OCI-LY7 (cell line): ENCODE measurements around the gene NGF. TPM values are rescaled to one million over a fixed set of nuclear protein-coding genes. Genes with fewer than 3 reads are reported as not detected.

Experiments used
- BruUV-seq: library from RNA; stranded (reverse); fragments of 400-500 nt; replicated peaks from 2 replicates; lab custom pipeline; 2021; lab: Mats Ljungman, UMichigan
- CTCF ChIA-PET: fragments of 300-600 bp; sonication (Branson Sonifier 250); formaldehyde crosslinking; loops from one replicate; lab custom pipeline; 2022; ENCODE audit warnings: antibody characterized with exemption; ENCODE audit not compliant: unreplicated experiment; lab: Charles Lee
- POLR2A ChIA-PET: fragments of 300-600 bp; sonication (Branson Sonifier 250); formaldehyde crosslinking; loops from one replicate; lab custom pipeline; 2022; ENCODE audit warnings: antibody characterized with exemption; lab: Charles Lee
- DNase-seq: peaks from one replicate; pipeline ENCODE4 v3.0.0-alpha.2; 2015; ENCODE audit warnings: low spot score
- H2AFZ ChIP-seq: fragments of 200-600 bp; sonication (generic), shearing (Covaris generic); 2 replicates; pipeline ENCODE4 v1.6.1; 2014; ENCODE audit warnings: mild to moderate bottlenecking, antibody characterized with exemption, low read length, moderate library complexity
- H3K27ac ChIP-seq: fragments of 200-600 bp; sonication (generic); 2 replicates; pipeline ENCODE4 v1.5.1; 2014; ENCODE audit warnings: mixed run types, low read depth, mild to moderate bottlenecking, moderate library complexity, low read length, inconsistent platforms; ENCODE audit not compliant: poor library complexity, severe bottlenecking
- H3K36me3 ChIP-seq: fragments of 200-600 bp; sonication (generic); 2 replicates; pipeline ENCODE4 v1.6.1; 2014; ENCODE audit warnings: mild to moderate bottlenecking, antibody characterized with exemption, low read length, moderate library complexity, mixed read lengths; ENCODE audit not compliant: insufficient read depth
- H3K4me1 ChIP-seq: fragments of 200-600 bp; sonication (generic); 2 replicates; pipeline ENCODE4 v1.5.1; 2014; ENCODE audit warnings: mild to moderate bottlenecking, low read length; ENCODE audit not compliant: insufficient read depth, poor library complexity, severe bottlenecking
- H3K4me2 ChIP-seq: fragments of 200-600 bp; sonication (generic); 2 replicates; pipeline ENCODE4 v1.6.1; 2014; ENCODE audit warnings: mild to moderate bottlenecking, low read length
- H3K4me3 ChIP-seq: fragments of 200-600 bp; sonication (generic); 2 replicates; pipeline ENCODE4 v1.5.1; 2014; ENCODE audit warnings: mild to moderate bottlenecking, low read depth, low read length; ENCODE audit not compliant: poor library complexity, severe bottlenecking
- H3K79me2 ChIP-seq: fragments of 200-600 bp; sonication (generic); 2 replicates; pipeline ENCODE4 v1.6.1; 2016; ENCODE audit warnings: low read depth, mild to moderate bottlenecking, low read length, moderate library complexity, mixed read lengths; ENCODE audit not compliant: insufficient read depth
- H3K9me2 ChIP-seq: fragments of 200-600 bp; sonication (generic); 2 replicates; pipeline ENCODE4 v1.6.1; 2016; ENCODE audit warnings: mild to moderate bottlenecking, low read length, mixed read lengths; ENCODE audit not compliant: insufficient read depth
- H3K9me3 ChIP-seq: fragments of 200-600 bp; sonication (generic); 2 replicates; pipeline ENCODE4 v1.6.1; 2014; ENCODE audit warnings: mild to moderate bottlenecking, mixed run types, low read length, mixed read lengths
- H4K20me1 ChIP-seq: fragments of 200-600 bp; sonication (generic); 2 replicates; pipeline ENCODE4 v1.6.1; 2014; ENCODE audit warnings: mild to moderate bottlenecking, antibody characterized with exemption, low read length, moderate library complexity, mixed read lengths; ENCODE audit not compliant: insufficient read depth
- EZH2phosphoT487 ChIP-seq: fragments of 200-600 bp; sonication (generic); IDR thresholded peaks from 2 replicates; pipeline ENCODE4 v1.6.1; 2018; ENCODE audit warnings: low read depth, borderline replicate concordance, mild to moderate bottlenecking, mixed run types, antibody characterized with exemption, low read length, moderate library complexity, mixed read lengths
- intact Hi-C: fragments of 100-400 bp; cut with micrococcal nuclease; formaldehyde crosslinking; loops from one replicate; pipeline ENCODE4 v1.10.0; 2022; ENCODE audit not compliant: unreplicated experiment
- total RNA-seq, 2 experiments: library from RNA; depleted of rRNA in 1 of 2; stranded (reverse); fragments of >200 nt in 1 of 2; shearing (Covaris generic) in 1 of 2; gene quantifications; 2 replicates each; pipeline ENCODE4 v1.2.3, GENCODE V29; 2014 to 2022
- TF ChIP-seq, protein P1 (sequence below): fragments of 200-600 bp; sonication (generic); conservative IDR thresholded peaks from 2 replicates; pipeline ENCODE4 v1.5.1; 2014; ENCODE audit warnings: mild to moderate bottlenecking, antibody characterized with exemption, low read length, moderate library complexity, mixed read lengths

The NGF gene
- total RNA-seq, 2 experiments from 2014 or later = not detected

DNA sequence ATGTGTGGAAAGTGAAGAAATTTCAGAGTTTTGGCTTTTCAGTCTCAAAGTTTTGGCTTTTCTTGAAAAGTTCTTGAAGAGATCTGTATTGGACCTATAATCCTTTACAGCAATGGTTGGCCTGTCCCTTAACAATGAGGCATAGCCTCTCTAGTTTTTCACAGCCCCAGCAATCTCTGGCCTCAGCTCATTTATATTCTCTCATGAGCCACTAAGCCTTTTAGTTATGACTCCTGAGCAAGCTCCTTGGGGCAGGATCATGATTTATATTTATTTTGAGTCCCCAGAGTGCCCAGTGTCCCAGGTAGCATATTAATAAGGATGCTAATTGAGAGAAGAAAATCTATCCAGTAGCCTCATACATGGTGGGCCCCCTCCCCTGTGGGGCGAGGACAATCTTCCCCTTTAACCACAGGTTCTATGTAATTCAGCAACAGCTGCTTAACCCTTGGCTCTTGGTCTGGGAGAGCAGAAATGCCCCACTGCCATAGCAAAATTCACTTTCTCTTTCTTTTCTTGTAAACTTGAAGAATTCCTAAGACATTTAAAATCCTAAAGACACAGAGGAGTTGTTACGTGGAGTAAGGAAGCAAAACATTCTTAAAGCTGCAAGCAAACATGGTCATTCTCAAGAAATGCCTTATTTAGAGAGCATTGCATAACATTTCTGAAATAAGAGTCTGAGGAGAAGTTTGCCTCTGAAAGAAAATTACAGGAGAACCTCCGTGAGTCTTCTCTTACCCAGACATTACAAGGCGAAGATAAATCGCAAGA is 6.3 kb downstream of the NGF start:
- no peak overlapping the region for H3K27ac ChIP-seq
- ChIA-PET POLR2A (no interaction called here), CTCF (no interaction called here)
- no peak for DNase-seq
- H3K9me3 ChIP-seq = no peaks in the 10 kb centered on the region
- no peak overlapping the region for H2AFZ ChIP-seq
- no peaks in the 10 kb centered on the region for H3K4me1 ChIP-seq
- H3K4me3 ChIP-seq = no peak overlapping the region
- H4K20me1 ChIP-seq = no peaks in the 10 kb centered on the region
- no peaks in the 10 kb centered on the region for H3K36me3 ChIP-seq
- intact Hi-C loops = no loop called here
- H3K9me2 ChIP-seq = no peaks in the 10 kb centered on the region
- H3K4me2 ChIP-seq = no peak overlapping the region
- TF ChIP-seq, protein P1, sequence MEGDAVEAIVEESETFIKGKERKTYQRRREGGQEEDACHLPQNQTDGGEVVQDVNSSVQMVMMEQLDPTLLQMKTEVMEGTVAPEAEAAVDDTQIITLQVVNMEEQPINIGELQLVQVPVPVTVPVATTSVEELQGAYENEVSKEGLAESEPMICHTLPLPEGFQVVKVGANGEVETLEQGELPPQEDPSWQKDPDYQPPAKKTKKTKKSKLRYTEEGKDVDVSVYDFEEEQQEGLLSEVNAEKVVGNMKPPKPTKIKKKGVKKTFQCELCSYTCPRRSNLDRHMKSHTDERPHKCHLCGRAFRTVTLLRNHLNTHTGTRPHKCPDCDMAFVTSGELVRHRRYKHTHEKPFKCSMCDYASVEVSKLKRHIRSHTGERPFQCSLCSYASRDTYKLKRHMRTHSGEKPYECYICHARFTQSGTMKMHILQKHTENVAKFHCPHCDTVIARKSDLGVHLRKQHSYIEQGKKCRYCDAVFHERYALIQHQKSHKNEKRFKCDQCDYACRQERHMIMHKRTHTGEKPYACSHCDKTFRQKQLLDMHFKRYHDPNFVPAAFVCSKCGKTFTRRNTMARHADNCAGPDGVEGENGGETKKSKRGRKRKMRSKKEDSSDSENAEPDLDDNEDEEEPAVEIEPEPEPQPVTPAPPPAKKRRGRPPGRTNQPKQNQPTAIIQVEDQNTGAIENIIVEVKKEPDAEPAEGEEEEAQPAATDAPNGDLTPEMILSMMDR = no peak
- TF ChIP-seq EZH2phosphoT487 = no peak
- H3K79me2 ChIP-seq = no peaks in the 10 kb centered on the region
- no TSS peak for BruUV-seq

DNA sequence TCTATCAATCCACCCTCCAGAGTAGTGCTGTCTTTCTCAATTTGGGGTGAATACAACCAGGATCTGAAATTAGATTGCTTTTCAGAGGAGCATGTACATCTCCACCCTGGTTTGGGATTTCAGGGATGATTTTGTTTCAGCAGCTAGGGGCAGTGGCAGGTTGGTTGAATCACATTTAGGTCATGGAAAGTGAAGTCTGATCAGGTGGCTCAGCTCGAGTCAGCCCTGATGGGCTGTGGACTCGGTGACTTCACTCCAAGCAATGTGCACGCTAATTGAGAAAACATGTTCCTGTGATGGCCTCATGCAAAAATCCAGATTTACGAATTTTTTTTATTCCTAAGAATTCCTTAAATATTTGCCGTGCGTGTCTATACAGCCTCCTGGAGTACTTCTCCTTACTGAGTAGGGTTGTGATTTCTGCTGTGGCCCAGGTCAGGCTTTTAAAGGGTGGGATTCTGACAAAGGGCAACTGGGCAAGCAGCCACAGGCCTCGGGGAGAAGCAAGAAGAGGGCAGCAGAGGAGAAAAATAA is 7.5 kb downstream of the NGF start:
- ChIA-PET CTCF (no interaction called here), POLR2A (no interaction called here)
- DNase-seq = no peak

More for the DNA sequence above, 7.5 kb downstream of the NGF start:
- no peaks in the 10 kb centered on the region for H4K20me1 ChIP-seq
- no TSS peak for BruUV-seq
- H3K27ac ChIP-seq = no peak overlapping the region
- intact Hi-C loops = no loop called here
- no peak overlapping the region for H3K4me3 ChIP-seq
- H3K9me2 ChIP-seq = no peaks in the 10 kb centered on the region
- H3K9me3 ChIP-seq = no peaks in the 10 kb centered on the region
- no peaks in the 10 kb centered on the region for H3K79me2 ChIP-seq
- no peak overlapping the region for H2AFZ ChIP-seq
- TF ChIP-seq EZH2phosphoT487 = no peak
- TF ChIP-seq, protein P1 = no peak
- no peak overlapping the region for H3K4me2 ChIP-seq
- no peaks in the 10 kb centered on the region for H3K4me1 ChIP-seq
- no peaks in the 10 kb centered on the region for H3K36me3 ChIP-seq
